Colonic mucosa (tissue), 4 donors: ENCODE results near the gene CDH26. TPM values are rescaled to one million over a fixed set of nuclear protein-coding genes. Genes with fewer than 3 reads are reported as not detected.
"Not testable (repeated sequence)": the region's sequence is repeated elsewhere in the genome, so short reads cannot be mapped to it uniquely, and the experiment has no call there.

Experiments
- DNase-seq: peaks from one replicate; pipeline ENCODE4 v3.0.0-alpha.2; 2020
- H3K27ac ChIP-seq: fragments of 200-600 bp; one replicate; pipeline ENCODE4 v1.8.0; 2021
- H3K27me3 ChIP-seq: fragments of 200-600 bp; one replicate; pipeline ENCODE4 v1.8.0; 2021
- H3K36me3 ChIP-seq: fragments of 200-600 bp; one replicate; pipeline ENCODE4 v1.8.0; 2021
- H3K4me1 ChIP-seq: fragments of 200-600 bp; one replicate; pipeline ENCODE4 v1.8.0; 2021; ENCODE audit warnings: mild to moderate bottlenecking
- H3K4me3 ChIP-seq: fragments of 200-600 bp; one replicate; pipeline ENCODE4 v1.8.0; 2021
- H3K9ac ChIP-seq, 2 donors: one replicate each; pipeline ENCODE4 v1.7.0; 2013; ENCODE audit warnings: control low read depth in 2 of 2, low read depth in 2 of 2, low read length in 2 of 2
- H3K9me3 ChIP-seq: fragments of 200-600 bp; one replicate; pipeline ENCODE4 v1.8.0; 2021
- CTCF ChIP-seq: fragments of 200-600 bp; IDR thresholded peaks from one replicate; pipeline ENCODE4 v1.8.0; 2022; ENCODE audit warnings: antibody characterized with exemption, mild to moderate bottlenecking
- intact Hi-C: fragments of 100-400 bp; cut with DNase I; formaldehyde crosslinking; loops from one replicate; pipeline ENCODE4 v1.14.1; 2022
- total RNA-seq, 2 donors: library from RNA; stranded (reverse); fragmentation: NEBNext Ultra II Directional in 1 of 2; extraction: Animal tissue kit (Norgen Biotek cat#: 25700) in 1 of 2; gene quantifications; one replicate each; pipeline ENCODE4 v1.2.1, GENCODE V29; 2021
- donor health status: healthy.
- donor health status: DM: no; HTN: no; CAD: no.
- donor health status: DM: no; HTN: no; CAD: no.

Gene CDH26
- total RNA-seq, 2 donors from 2014 or later: 0.27 to 0.45 TPM

- peak; percentile 58 for TF ChIP-seq CTCF
- Histone ChIP-seq H3K9me3 (no peaks in the 10 kb centered on the region), H3K27me3 (no peaks in the 10 kb centered on the region), H3K4me3 (no peak overlapping the region), H3K9ac (no peak overlapping the region), H3K36me3 (no peaks in the 10 kb centered on the region), H3K27ac (no peak overlapping the region), H3K4me1 (no peaks in the 10 kb centered on the region)
- DNase-seq: no peak
- intact Hi-C loops: no loop called here
Observed at GRCh38 chr20:59948828-59949720, 9.1 kb upstream of the CDH26 start.

GRCh38 chr20:59949911-59950310, 8.3 kb upstream of the CDH26 start:
- intact Hi-C loops: loop anchor here (5.0 kb wide), 1 partner anchor 102 kb away; no protein-coding TSS in a partner anchor
- no peaks in the 10 kb centered on the region for H3K4me1 ChIP-seq
- no peak for TF ChIP-seq CTCF
- H3K36me3 ChIP-seq: no peaks in the 10 kb centered on the region
- no peak overlapping the region for H3K9ac ChIP-seq
- no peak overlapping the region for H3K4me3 ChIP-seq
- no peak for DNase-seq
- no peaks in the 10 kb centered on the region for H3K9me3 ChIP-seq
- no peak overlapping the region for H3K27ac ChIP-seq
- no peaks in the 10 kb centered on the region for H3K27me3 ChIP-seq

- no peak overlapping the region for H3K4me3 ChIP-seq
- H3K27me3 ChIP-seq: no peaks in the 10 kb centered on the region
- peaks cover 3% of the 10 kb centered on the region for H3K4me1 ChIP-seq
- H3K36me3 ChIP-seq: no peaks in the 10 kb centered on the region
- no peak for DNase-seq
- no peak overlapping the region for H3K27ac ChIP-seq
- TF ChIP-seq CTCF: no peak
- no peaks in the 10 kb centered on the region for H3K9me3 ChIP-seq
- no peak overlapping the region for H3K9ac ChIP-seq
- intact Hi-C loops: loop anchor here (5.0 kb wide), 1 partner anchor 98 kb away; no protein-coding TSS in a partner anchor
Observed at GRCh38 chr20:59954718-59955117, 3.5 kb upstream of the CDH26 start.

GRCh38 chr20:59955131-59955796, 3.0 kb upstream of the CDH26 start:
- Histone ChIP-seq H3K9me3 (no peaks in the 10 kb centered on the region), H3K4me3 (no peak overlapping the region), H3K36me3 (no peaks in the 10 kb centered on the region), H3K4me1 (peaks cover 3% of the 10 kb centered on the region), H3K27me3 (no peaks in the 10 kb centered on the region), H3K27ac (no peak overlapping the region), H3K9ac (no peak overlapping the region)
- TF ChIP-seq CTCF: no peak
- intact Hi-C loops: no loop called here
- DNase-seq: no peak

GRCh38 chr20:59957568-59957967, 655 bp upstream of the CDH26 start:
- H3K9me3 ChIP-seq, H3K36me3 ChIP-seq, H3K4me3 ChIP-seq, intact Hi-C loops, H3K27me3 ChIP-seq, DNase-seq, H3K27ac ChIP-seq, H3K4me1 ChIP-seq, H3K9ac ChIP-seq: not testable (repeated sequence)

- Histone ChIP-seq H3K27me3 (no peaks in the 10 kb centered on the region), H3K4me1 (peaks cover 3% of the 10 kb centered on the region), H3K36me3 (no peaks in the 10 kb centered on the region), H3K4me3 (no peak overlapping the region), H3K9ac (no peak overlapping the region), H3K9me3 (no peaks in the 10 kb centered on the region), H3K27ac (no peak overlapping the region)
- TF ChIP-seq CTCF: no peak
- intact Hi-C loops: no loop called here
- DNase-seq: no peak
Observed at GRCh38 chr20:59958626-59959025, 403 bp downstream of the CDH26 start.
